HG03159 (cell line): ENCODE data around the gene NRP2.
A peak's percentile ranks its signal among the peaks of the same experiment; 100 is the strongest.

Experiments used
- ATAC-seq: cut with Tn5 transposase; IDR thresholded peaks from one replicate; pipeline ENCODE4 v1.9.1; 2021; ENCODE audit warnings: mild to moderate bottlenecking, moderate library complexity; ENCODE audit not compliant: unreplicated experiment

NRP2 gene

DNA sequence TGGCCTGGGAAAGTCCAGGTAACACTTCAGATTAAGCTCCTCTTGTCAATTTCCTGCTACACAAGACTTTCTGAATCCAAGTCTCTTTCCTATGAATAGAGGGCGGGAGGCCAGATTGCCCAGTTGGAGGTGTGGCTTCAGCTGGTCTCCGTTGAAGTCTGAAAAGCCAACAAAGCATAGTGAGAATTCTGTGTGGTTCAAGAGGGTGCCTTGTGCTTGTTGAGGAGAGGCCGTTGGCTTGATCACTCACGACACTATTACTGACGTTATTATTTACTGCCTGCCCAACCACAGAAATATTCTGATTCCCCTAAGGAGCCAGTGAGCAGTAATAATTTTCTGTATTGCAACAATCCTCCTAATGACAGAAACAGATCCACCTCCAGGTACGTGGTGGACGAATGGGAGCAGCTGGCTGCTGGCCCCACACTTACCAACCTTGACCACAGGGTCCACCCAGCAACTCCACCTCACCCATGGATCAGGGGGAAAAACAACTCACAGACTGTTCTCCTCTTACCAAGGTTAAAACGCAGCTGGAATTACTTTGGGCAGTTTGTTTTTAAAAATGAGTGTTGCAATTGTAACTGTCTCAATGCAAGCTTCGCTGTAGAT lies 21.9 kb downstream of the NRP2 start:
- no peak for ATAC-seq

DNA sequence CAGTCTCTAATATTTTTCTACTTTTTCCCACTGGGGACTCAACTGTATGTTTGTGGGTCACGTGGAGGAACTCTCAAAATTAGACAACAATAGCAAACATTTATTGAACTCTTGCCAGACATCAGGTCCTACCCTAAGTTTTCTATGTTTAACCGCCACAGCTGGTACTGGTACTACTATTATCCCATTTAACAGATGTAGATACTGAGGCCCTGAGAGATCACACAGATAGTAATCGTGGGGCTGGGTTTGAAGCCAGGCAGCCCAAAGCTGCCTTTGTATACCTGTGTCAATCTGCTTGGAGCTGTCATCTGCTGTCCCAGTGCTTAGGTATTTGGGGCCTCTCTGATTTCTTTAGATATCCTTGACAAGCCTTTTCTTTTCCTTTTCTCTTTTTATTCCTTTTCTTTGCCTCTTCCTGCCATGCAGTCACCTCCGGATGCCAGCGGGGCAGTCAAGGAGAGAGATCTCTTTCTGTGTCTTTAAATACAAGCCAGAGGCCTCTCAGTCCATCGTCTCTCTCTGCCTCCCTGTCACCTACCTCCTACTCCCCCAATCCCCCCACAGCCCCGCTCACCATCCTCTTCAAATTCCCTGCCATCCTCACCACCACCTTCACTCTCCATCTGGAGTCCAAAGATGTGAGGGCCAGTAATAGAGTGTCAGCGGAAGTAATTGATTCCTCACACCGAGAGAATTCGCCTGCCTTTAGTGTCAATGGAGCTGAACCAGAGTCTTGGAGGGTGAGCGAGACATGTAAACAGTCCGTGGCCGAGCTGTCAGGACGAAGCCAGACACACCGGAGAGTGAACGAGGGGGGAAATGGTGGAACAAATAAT lies 23.4 kb downstream of the NRP2 start:
- no peak for ATAC-seq

DNA sequence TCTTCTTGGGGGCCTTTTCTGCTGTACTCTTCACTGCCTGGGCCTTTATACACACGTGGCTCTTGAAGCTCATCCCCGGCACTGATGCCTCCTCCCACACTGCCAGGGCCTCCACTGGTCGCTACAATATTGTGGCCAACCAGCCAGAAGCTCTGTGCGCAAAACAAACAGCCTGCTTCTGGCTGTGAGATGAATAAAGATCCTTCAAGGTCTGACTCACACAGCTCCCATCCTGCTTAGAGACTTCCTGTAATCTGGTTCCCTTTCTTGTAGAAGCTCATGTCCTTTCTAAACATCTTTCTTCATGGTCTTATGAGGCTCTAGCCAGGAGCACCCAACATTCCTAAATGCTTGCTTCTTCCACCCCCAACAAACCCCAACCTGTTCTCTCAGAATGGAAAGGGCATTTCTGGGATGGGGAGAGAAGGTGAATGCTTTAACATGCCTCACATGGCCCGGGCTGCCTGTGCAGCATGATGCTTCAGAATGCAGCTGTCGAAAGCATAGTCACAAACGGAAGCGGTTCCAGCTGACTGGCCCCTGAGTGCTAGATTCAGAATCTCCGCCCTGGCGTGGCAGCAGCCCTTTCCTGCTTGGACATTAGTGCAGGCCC lies 24.6 kb downstream of the NRP2 start:
- peak; percentile 93 for ATAC-seq

DNA sequence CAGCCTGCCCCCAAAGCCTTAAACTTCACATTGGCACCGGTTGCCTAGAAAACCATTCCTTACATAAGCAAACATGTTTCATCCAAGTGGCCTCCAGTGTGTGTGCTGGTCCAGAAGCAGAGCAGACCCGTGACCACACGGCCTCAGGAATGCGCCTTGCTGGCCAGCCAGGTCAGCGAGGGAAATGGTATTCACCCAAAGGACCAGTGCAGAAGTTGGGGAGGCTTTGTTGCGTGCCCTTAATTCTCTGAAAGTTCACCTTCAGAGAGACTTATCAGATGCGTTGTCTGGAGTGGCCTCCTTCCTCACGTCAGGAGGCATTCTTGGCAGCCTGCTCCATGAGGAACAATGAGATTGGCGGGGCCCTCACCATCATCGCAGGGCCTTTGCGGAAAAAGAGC lies 25.9 kb downstream of the NRP2 start:
- no peak for ATAC-seq

DNA sequence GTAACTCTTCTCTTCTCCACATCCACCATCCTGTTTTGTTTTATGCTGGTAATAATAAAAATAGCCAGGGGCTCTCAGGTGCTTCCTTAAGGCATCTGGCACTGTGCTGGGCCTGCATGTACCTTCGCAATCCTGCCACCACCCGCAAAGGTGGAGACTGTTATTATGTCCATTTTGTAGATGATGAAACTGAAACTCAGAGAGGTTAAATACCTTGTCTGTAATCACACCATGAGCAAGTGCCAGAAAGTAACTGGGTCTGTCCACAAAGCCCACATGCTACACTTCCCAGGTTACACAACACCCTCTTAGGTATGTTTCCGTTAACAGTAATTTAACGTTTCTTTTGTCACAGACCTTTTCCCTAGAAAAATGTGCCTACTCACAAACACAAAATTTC lies 27.0 kb downstream of the NRP2 start:
- ATAC-seq, result no peak

DNA sequence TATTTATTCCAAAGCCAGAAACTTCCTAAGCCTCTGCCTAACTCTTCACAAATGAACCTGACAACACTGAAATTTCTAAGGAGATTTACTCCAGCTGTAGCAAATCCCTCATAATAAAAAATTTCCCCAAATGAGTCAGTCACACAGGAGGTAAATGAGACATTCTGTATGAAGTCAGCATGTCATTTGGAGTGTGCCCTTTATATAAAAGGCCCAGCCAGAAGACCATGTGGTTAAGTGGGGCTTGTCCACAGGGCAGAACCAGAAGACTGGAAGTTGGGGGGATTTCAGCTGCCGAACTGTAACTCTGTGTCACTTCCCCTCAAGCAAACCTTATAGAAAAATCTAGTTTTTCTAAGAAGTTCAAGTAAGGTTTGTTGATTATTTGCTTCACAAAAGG lies 30.2 kb downstream of the NRP2 start:
- ATAC-seq, result no peak

DNA sequence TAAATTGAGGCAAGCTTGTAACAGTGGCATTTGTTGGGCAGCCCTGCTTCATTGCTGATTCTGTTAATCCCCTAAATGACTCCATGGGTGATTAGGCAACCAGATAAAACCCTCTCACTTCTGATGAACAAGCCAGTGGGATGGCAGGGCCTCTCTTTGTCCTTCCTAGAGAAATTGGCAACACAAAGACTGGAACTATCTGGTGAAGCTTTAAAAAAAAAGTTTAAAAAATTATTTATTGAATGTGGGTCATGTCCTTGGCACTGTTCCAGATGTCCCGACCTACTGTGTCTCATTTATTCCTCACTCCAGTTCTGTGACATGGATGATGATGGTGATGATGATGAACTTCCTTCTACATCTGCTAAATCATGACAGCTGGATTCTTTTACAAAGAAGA lies 30.8 kb downstream of the NRP2 start:
- no peak for ATAC-seq

DNA sequence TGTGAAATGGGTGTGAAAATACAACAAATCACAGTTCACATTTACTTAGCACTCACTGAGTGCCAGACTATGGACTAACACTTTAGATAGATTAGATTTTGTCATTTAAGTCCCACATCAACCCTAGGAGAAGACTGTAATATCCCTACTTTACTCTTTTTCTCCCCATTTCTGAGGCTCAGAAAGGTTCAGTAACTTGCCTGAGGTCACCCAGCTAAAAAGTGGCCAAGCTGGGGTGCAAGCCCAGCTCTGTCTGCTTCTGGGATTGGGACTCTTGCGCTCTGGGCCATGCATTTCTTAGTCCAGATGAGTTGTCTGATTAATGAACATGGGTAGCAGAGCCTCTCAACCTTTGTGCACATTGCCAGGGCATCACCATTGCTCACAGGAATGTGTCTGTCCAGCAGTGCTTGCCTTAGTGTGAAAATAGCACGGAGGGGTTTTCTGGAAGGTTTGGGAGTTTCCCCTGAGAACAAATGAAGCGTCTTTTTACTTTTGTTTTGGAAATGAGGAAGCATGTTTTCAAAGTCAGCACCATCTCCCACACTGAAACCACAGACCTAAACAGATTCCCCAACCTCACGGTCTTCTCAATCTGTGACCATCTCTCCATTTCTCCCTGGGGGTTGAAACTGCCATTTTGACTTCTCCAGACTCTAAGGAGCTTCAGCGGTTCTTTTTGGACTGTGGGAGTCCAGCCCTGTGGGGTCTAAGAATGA lies 31.9 kb downstream of the NRP2 start:
- peak; percentile 67 for ATAC-seq

DNA sequence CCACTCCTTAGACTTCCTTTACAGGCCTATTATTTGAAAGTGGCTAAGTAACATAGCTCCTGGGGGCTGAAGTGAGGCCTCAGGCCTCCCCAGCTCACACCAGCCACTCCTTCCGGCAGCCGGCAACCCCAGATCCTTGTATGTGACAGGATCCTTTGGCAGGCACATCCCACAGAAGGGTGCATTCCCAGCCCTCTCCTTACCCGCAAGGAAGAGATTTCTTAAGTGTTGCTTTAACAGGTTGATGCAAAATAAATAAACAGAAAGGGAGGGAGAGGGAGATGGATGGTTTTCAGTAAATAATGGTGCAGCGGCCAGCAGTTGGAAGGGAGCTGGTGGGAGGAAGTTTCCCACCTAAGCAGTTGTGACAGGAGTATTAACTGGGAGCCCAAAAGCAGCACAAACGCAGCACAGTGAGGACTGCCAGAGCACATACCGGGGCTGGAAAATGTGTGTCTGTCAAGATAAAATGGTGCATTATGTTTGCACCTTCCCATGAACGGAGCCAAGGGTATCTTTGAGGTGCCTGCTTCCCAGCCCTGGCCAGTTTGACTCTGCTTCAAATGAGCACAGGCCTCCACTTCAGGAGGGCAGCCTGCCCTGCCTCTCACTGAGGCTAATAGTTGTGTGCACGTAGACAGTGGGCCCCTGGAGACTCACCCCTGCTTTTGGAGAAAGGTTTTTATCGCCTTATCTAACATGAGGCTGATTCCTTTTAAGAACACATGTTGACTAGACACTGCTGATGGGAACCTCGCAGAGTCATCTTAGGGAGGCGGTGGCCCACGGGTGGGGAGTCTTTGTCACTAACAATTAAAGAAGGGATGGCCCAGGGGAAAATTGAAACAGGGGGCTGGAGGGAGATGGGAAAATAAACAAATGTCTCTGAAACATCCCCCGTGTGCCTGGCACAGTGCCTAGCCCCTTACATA lies 32.8 kb downstream of the NRP2 start:
- no peak for ATAC-seq

DNA sequence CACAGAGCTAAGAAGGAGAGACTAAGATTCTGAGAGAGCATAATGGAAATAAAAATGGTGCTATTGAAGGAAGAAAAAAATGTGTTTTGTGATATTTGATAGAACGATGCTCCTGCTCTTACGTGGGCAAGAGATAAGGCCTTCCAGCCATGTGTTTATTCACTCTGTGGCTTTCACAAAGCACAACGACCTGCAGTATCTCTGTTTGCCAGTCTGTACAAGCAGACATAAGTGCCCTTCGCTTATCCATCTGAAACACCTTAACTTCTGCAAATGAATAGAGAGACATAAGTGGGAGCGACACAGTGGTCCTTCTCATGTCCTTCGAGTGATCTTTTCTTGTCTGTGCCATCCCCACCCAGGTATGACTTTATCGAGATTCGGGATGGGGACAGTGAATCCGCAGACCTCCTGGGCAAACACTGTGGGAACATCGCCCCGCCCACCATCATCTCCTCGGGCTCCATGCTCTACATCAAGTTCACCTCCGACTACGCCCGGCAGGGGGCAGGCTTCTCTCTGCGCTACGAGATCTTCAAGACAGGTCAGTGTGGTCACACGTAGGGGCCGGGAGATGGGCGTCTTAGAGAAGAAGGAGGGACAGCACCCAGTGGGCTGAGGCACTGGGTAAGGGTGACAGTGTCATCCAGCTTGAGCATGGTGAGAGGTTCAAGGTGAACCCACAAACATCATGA lies 33.7 kb downstream of the NRP2 start:
- ATAC-seq, result no peak

DNA sequence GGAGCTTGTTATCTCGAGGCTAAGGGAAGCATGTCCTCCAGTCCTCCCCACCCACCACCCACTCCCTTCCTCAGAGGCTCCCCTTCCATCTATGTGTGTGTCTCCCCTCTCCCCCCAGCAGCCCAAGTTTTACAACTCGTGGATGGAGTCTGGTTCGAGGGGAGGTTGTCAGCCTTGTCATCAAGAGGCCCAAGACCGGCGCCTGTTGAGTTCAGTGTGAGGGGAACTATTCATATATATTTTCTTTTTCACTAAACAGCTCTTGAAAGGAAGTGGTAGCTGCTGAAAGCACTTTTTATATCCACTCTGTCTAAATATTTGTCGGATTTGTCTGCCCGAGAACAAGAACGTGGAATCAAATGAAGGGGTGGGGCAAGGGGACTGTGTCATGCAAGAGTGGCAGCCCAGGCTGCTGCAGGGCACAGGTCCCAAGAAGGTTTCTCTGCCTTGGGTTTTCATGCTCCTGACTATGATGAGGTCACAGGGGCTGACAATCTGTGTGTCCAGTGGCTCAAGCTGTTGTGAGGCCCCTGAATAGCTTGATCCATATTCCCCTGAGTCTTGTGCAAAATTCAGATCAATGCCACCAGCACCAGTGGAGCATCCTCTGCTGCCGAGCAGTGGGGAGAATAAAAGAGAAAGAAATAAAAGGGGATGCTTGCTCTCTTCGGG lies 35.0 kb downstream of the NRP2 start:
- no peak for ATAC-seq

DNA sequence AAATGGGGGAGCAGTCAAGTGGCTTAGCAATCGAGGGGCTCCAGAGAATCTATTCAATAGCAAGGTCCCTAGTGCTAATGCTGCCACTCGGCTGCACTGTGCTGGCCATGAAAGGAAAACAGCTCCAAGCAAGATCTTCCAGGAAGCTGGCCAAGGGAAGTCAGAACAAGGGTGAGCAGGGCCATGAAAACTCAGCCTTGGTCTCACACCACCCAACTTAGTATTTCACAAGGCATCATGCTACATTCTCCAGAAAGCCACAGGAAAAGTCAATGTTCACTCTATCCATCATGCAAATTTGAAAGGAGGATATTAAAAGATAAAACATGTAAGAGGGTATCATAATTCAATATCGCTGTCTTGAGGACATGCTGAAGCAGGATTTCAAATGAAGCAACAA lies 35.7 kb downstream of the NRP2 start:
- no peak for ATAC-seq

DNA sequence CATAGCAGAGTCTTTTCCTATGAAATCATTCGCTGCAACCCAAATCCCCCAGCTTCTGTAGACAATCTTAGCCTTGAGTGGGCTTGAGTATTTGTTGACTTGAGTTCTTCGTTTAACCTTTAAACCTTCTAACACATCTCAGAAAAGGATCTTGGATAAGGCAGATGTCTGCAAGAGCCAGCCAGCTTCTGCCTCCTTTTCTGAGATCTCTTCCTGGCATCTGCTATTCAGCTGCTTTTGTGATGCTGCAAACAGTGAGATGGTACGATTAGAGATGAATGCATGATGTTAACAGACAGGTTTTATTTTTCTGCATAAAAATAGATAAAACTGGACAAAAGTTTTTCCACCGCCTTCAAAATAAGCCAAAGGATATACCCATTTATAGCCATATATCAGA lies 37.5 kb downstream of the NRP2 start:
- no peak for ATAC-seq

DNA sequence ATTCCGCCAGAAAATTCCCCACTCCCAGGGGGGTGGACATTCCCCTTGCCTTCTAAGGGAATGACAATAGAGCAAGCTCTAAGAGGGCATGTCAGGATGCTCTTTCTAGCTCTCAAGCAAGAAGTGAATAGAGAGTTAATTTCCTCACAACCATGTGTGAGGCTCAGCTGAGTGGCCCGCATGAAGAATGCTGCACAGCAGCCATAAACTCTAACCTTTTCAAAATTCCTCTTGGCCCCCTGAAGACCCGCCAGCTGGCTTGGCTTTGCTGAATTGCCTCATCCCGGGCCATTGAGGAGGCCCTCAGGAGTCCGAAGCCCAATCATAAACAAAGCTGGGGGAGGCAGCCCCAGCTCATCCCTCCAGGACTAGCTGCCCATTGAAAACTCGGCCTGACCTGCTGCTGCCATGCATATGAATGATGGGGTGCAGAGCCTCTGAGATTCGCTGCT lies 38.2 kb downstream of the NRP2 start:
- ATAC-seq, result no peak

DNA sequence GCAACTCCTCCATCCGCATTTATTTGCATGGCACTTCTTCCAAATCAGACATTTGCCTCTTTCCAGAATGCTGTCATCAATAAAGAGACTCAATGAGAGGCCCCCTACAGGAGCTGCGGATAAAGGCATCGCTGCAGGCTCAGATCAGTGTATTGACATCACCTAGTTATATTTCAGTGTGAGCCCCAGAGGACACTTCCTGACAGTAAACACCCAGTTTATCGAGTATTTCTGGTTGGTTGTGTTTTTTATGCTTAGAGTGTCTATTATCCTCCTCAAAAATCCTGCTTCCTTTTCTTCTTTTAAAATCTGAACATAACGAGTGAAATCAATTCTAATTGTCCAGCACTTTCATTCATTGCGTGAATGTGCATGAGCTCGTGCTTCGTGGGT lies 38.8 kb downstream of the NRP2 start:
- no peak for ATAC-seq

DNA sequence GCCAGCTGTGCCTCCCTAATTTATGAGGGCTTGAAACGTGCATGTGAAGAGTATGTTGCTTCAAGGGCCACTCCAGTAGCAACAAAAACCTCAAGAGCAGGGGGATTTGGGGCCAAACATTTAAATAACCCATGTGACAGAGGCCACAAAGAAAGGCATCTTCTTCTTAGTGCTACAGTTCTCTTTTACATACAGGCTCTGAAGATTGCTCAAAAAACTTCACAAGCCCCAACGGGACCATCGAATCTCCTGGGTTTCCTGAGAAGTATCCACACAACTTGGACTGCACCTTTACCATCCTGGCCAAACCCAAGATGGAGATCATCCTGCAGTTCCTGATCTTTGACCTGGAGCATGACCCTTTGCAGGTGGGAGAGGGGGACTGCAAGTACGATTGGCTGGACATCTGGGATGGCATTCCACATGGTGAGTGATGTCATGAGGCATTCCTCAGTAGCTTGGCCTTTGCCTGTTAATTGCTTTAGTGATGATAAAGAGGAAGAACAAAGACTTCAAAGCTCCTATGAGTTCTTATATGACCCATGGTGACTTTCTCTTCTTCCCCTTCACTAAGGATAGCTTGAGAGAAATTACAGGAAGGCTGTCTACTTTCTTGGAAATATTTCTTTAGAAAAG lies 40.1 kb downstream of the NRP2 start:
- ATAC-seq, result no peak

DNA sequence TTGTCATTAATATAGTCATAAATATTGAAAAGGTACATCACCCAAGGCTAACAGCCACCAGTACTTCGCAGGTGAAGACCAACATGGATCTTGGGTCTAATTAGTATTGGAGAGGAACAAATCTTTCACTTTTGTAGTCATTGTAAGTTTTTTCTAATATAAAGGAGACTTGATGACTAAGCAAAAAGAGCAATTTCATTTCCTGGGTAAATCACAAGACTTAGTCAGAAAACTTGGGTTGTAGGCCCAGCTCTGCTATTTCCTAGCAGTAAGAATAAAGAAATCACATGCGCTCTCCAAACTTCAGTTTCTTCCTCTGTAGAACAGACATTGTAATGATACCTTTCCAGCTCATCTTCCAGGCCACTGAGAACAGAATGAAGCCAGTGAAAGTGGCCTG lies 40.9 kb downstream of the NRP2 start:
- no peak for ATAC-seq

DNA sequence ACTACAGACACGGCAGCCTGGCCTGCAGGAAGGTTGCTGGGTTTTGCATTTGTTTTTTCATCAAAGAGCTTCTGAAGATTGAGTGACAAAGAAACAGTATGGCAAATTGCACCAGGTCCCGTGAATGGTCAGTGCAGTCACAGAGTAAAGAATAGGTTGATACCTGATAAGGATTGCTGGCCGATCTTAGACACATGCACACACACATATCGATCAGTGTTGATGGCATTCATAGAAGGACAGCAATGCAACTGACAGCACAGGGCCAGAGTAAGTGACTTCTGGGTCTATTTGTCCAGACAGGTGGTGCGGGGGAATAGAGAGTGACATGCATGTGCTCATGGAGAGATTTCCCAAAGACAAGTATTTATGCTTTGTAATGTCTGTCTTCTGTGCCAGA lies 42.8 kb downstream of the NRP2 start:
- no peak for ATAC-seq

DNA sequence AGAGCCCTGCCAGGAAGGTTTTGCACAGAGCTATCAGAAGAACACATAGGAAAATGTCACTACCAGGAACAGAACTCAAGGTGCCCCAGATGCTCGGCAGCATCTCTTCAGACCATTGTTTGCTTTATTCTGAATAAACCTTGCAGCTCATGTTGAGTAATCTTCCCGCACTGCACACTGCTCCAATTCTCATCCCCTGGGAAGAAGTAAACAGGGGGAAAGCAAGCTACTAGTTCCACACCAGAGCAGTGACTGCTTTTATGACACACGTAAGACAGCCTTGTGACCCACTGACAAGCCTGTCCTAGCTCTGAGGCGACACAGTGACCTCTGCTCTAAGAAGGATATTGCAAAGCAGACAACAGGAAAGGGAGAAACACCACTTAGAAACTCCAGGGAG lies 44.2 kb downstream of the NRP2 start:
- ATAC-seq, result no peak
